ENCODE data around the gene RNF213.
A peak's percentile ranks its signal among the peaks of the same experiment; 100 is the strongest.

Gene RNF213

DNA sequence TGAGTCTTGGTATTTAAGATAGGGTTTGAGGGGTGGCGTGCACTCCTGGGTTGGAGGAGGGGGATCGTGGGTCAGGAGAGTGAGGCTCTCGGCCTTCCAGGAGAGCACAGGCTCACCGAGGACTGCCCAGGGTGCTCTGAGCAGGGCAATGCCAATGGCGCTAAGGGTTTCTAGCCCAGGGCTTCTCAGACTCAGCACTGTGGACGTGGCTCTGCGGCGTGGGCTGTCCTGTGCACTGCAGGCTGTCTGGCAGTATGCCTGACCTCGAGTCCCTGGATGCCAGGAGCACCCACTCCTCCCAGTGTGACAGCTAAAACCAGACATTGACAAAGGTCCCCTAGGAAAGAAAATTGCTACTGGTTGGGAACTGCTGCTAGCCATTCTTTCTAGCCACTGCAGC, 117.1 kb downstream of the RNF213 start:
- H3K9me3 ChIP-seq (ENCODE audit: control insufficient read depth, insufficient read depth, low read depth, low read length): no peaks in the 10 kb centered on the region
- H3K27me3 ChIP-seq (ENCODE audit: control insufficient read depth, insufficient read depth, low read length): no peaks in the 10 kb centered on the region
- no peak overlapping the region for H3K27ac ChIP-seq (ENCODE audit: low read depth, low read length)
- H3K4me1 ChIP-seq (ENCODE audit: control insufficient read depth, insufficient read depth, low read length): peaks cover 6% of the 10 kb centered on the region
- H3K36me3 ChIP-seq (ENCODE audit: control insufficient read depth, insufficient read depth, low read length): peaks cover 92% of the 10 kb centered on the region
- H3K9ac ChIP-seq (ENCODE audit: low read length): no peak overlapping the region
- H3K4me3 ChIP-seq (ENCODE audit: low read depth, low read length): no peak overlapping the region

DNA sequence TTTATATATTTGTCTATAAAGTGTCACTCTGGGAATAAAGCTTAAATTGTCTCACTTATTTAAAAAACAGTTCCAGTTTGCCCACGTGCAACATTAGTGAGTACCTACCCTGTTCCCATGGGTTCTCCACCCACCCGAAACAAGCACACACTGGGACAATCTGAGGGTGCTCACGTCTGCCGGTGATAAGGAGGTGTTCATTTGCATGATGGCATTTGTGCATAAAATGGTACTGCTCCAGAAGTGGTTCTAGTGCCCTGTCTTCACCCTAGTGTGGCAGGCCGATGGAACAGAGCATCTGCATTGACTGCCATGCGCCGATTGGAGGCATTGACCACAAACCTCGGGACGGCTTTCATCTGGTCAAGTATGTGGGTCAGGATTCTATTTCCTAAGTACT, 118.7 kb downstream of the RNF213 start:
- Histone ChIP-seq H3K9ac (ENCODE audit: low read length) (no peak overlapping the region), H3K4me1 (ENCODE audit: control insufficient read depth, insufficient read depth, low read length) (peaks cover 6% of the 10 kb centered on the region), H3K27me3 (ENCODE audit: control insufficient read depth, insufficient read depth, low read length) (no peaks in the 10 kb centered on the region), H3K36me3 (ENCODE audit: control insufficient read depth, insufficient read depth, low read length) (peaks cover 95% of the 10 kb centered on the region), H3K27ac (ENCODE audit: low read depth, low read length) (no peak overlapping the region), H3K4me3 (ENCODE audit: low read depth, low read length) (no peak overlapping the region), H3K9me3 (ENCODE audit: control insufficient read depth, insufficient read depth, low read depth, low read length) (no peaks in the 10 kb centered on the region)

DNA sequence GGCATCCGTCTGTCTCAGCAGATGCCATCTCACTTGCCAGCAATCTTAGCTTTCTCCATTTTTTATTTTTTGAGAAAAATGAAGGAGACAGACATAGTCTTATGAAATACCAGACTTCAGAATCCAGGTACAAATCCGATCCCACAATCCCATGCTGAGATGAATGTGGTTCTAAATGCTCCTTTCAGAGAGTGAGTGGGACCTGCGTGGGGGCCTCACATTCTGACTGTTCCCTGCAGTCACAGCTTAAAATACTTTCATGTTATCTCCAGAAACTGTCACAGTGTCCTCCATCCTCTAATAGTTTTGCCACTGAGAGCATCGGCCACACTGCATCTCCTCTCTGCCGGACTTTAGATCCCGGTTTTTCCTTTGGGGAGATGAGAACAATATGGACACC, 119.4 kb downstream of the RNF213 start:
- Histone ChIP-seq H3K9ac (ENCODE audit: low read length) (no peak overlapping the region), H3K27ac (ENCODE audit: low read depth, low read length) (no peak overlapping the region), H3K9me3 (ENCODE audit: control insufficient read depth, insufficient read depth, low read depth, low read length) (no peaks in the 10 kb centered on the region), H3K27me3 (ENCODE audit: control insufficient read depth, insufficient read depth, low read length) (no peaks in the 10 kb centered on the region), H3K4me1 (ENCODE audit: control insufficient read depth, insufficient read depth, low read length) (peaks cover under 1% of the 10 kb centered on the region; the same call in 1 of the 2 replicates), H3K36me3 (ENCODE audit: control insufficient read depth, insufficient read depth, low read length) (peaks cover 95% of the 10 kb centered on the region), H3K4me3 (ENCODE audit: low read depth, low read length) (no peak overlapping the region)

DNA sequence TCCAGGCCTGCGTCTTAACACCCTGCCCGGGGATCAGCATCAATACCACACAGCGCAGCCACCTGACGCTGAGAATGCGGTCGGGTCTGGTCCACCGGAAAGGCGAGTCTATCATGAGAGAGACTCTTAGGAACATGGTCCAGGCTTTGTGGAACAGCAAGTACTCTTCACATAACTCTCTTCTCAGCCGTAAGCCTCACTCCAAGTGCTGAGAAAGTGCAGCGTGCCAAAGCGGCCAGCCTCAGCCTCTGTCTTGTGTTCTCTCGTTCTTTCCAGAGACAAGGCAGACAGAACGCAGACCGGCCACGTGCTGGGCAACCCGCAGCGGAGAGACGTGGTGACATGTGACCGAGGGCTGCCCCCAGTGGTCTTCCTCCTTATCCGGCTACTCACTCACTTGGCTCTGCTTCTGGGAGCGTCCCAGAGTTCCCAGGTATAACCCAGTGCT, 119.9 kb downstream of the RNF213 start:
- Histone ChIP-seq H3K27ac (ENCODE audit: low read depth, low read length) (no peak overlapping the region), H3K36me3 (ENCODE audit: control insufficient read depth, insufficient read depth, low read length) (peaks cover 98% of the 10 kb centered on the region)

DNA sequence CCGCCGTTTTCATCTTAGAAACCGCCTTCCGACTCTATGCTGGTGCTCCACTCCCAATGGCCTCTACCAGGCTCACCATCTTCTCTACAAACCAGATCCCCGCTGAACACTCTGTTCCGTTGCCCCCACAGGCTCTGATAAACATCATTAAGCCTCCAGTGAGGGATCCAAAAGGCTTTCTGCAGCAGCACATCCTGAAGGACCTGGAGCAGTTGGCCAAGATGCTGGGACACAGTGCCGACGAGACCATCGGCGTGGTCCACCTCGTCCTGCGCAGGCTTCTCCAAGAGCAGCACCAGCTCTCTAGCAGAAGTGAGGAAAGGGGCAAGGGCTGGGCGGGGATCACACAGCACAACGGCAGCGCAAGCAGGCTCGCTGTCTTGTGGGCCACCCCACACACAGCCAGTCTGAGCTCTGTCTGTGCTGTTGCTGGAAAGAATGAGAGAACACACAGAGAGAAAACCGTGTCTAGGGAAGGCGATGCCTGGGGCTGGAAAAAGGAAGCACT, 120.8 kb downstream of the RNF213 start:
- Histone ChIP-seq H3K4me1 (ENCODE audit: control insufficient read depth, insufficient read depth, low read length) (no peaks in the 10 kb centered on the region), H3K36me3 (ENCODE audit: control insufficient read depth, insufficient read depth, low read length) (peaks cover 98% of the 10 kb centered on the region), H3K27ac (ENCODE audit: low read depth, low read length) (no peak overlapping the region)

More for the DNA sequence above, 119.9 kb downstream of the RNF213 start:
- H3K27me3 ChIP-seq (ENCODE audit: control insufficient read depth, insufficient read depth, low read length): no peaks in the 10 kb centered on the region
- no peak overlapping the region for H3K4me3 ChIP-seq (ENCODE audit: low read depth, low read length)
- H3K4me1 ChIP-seq (ENCODE audit: control insufficient read depth, insufficient read depth, low read length): no peaks in the 10 kb centered on the region
- H3K9ac ChIP-seq (ENCODE audit: low read length): no peak overlapping the region
- H3K9me3 ChIP-seq (ENCODE audit: control insufficient read depth, insufficient read depth, low read depth, low read length): no peaks in the 10 kb centered on the region

DNA sequence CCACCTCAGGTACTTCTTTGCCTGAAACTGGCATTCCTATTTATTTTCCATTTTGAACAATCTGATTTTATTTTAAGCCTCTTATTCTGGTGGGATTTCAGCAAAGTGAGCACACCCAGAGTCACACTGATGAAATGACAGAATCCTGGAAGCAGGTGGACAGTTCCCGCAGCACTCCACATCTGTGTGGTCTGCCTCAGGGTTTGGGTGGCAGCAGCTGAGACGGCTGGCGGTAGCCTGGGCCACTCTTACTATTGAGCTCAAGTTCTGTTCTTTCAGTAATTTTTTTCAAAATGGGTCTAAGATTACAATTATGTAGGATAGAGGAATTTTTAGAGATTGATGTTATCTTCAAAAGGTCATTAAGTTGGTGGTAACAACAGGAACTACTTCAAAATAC, 121.8 kb downstream of the RNF213 start:
- Histone ChIP-seq H3K4me1 (ENCODE audit: control insufficient read depth, insufficient read depth, low read length) (no peaks in the 10 kb centered on the region), H3K27me3 (ENCODE audit: control insufficient read depth, insufficient read depth, low read length) (no peaks in the 10 kb centered on the region), H3K36me3 (ENCODE audit: control insufficient read depth, insufficient read depth, low read length) (peaks cover 98% of the 10 kb centered on the region), H3K27ac (ENCODE audit: low read depth, low read length) (no peak overlapping the region), H3K9ac (ENCODE audit: low read length) (no peak overlapping the region), H3K4me3 (ENCODE audit: low read depth, low read length) (no peak overlapping the region), H3K9me3 (ENCODE audit: control insufficient read depth, insufficient read depth, low read depth, low read length) (no peaks in the 10 kb centered on the region)

More for the DNA sequence above, 120.8 kb downstream of the RNF213 start:
- Histone ChIP-seq H3K9ac (ENCODE audit: low read length) (no peak overlapping the region), H3K27me3 (ENCODE audit: control insufficient read depth, insufficient read depth, low read length) (no peaks in the 10 kb centered on the region), H3K4me3 (ENCODE audit: low read depth, low read length) (no peak overlapping the region), H3K9me3 (ENCODE audit: control insufficient read depth, insufficient read depth, low read depth, low read length) (no peaks in the 10 kb centered on the region)

DNA sequence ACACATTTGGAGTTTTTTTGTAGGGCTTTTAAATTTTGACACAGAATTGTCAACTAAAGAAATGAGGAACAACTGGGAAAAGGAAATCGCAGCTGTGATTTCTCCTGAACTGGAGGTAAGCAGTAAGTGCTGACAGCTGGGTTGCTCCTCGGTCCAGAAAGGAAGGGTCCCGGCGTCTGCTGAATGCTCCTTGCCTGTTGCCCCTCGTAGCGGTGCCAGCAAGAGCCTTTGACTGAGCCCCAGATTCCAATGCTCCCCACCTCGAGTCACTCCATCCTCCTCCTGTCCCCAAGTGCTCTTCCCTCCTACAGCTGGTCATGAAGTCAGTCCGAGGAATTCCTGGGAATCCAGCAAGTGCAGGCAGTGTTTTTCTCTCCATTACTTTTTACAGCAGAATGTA, 122.3 kb downstream of the RNF213 start:
- H3K36me3 ChIP-seq (ENCODE audit: control insufficient read depth, insufficient read depth, low read length): peaks cover 96% of the 10 kb centered on the region

DNA sequence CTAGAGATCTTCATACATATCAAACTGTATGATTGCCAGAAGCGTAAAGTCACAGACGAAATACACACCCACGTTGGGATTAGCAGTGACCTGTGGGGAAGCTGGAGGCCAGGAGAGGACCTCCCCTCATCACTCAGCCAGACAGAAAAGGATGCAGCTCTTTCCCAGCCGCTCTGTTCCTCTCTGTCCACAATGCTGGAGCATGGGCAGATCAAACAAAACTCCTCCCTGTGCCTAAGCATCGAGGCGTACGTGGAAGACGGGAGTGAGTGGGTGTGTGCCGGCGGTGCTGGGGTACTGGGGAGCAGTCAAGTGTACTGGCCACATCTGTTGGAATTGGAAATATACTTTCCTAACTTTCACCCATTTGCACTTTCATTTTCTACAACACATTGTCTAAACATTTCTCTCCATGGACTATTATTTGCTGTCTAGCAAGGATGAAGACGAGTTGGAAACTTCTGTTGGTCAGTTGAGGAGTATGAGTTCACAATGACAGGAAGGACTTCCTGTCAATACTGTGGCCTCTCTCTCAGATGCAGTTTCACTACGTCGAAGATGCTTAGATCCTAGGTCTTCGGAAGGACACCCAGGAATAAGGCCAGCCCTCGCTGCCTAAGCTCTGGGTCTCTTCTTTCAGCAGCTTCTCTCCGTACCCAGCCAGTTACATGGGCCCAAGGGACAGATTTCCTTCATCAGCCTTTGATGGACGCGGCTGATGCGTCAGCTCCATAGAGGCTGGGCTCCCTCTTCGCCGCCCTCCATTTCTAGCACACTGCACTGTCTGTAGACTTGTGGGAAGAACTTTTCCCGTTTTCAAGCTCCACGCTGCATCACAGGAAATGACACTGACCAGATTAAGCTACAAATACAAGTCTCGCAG, 123.7 kb downstream of the RNF213 start:
- no peak overlapping the region for H3K9ac ChIP-seq (ENCODE audit: low read length)
- H3K36me3 ChIP-seq (ENCODE audit: control insufficient read depth, insufficient read depth, low read length): peaks cover 97% of the 10 kb centered on the region
- H3K27ac ChIP-seq (ENCODE audit: low read depth, low read length): no peak overlapping the region
- H3K27me3 ChIP-seq (ENCODE audit: control insufficient read depth, insufficient read depth, low read length): no peaks in the 10 kb centered on the region
- no peaks in the 10 kb centered on the region for H3K9me3 ChIP-seq (ENCODE audit: control insufficient read depth, insufficient read depth, low read depth, low read length)
- H3K4me1 ChIP-seq (ENCODE audit: control insufficient read depth, insufficient read depth, low read length): no peaks in the 10 kb centered on the region
- no peak overlapping the region for H3K4me3 ChIP-seq (ENCODE audit: low read depth, low read length)

More for the DNA sequence above, 122.3 kb downstream of the RNF213 start:
- H3K9me3 ChIP-seq (ENCODE audit: control insufficient read depth, insufficient read depth, low read depth, low read length): no peaks in the 10 kb centered on the region
- H3K27me3 ChIP-seq (ENCODE audit: control insufficient read depth, insufficient read depth, low read length): no peaks in the 10 kb centered on the region
- no peak overlapping the region for H3K4me3 ChIP-seq (ENCODE audit: low read depth, low read length)
- H3K27ac ChIP-seq (ENCODE audit: low read depth, low read length): no peak overlapping the region
- no peak overlapping the region for H3K9ac ChIP-seq (ENCODE audit: low read length)
- H3K4me1 ChIP-seq (ENCODE audit: control insufficient read depth, insufficient read depth, low read length): no peaks in the 10 kb centered on the region

DNA sequence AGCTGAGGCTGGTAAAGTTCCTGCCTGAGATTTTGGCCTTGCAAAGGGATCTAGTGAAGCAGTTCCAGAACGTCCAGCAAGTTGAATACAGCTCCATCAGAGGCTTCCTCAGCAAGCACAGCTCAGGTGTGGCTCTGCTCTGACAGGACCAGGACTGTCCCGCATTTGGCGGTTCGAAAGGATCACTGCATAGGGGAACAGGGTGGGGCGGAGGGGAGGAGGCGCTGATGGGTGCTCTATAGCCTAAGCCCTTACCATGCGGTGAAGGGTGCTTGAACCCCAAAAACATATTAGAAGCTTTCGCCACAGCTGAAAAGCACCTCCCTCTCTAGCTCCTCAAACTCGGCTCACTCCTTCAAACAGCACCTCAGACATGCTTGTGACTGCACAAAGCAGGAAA, 124.4 kb downstream of the RNF213 start:
- no peaks in the 10 kb centered on the region for H3K27me3 ChIP-seq (ENCODE audit: control insufficient read depth, insufficient read depth, low read length)
- peaks cover 97% of the 10 kb centered on the region for H3K36me3 ChIP-seq (ENCODE audit: control insufficient read depth, insufficient read depth, low read length)
- H3K9ac ChIP-seq (ENCODE audit: low read length): peak overlapping the region; percentile 4
- H3K9me3 ChIP-seq (ENCODE audit: control insufficient read depth, insufficient read depth, low read depth, low read length): no peaks in the 10 kb centered on the region
- no peaks in the 10 kb centered on the region for H3K4me1 ChIP-seq (ENCODE audit: control insufficient read depth, insufficient read depth, low read length)
- no peak overlapping the region for H3K27ac ChIP-seq (ENCODE audit: low read depth, low read length)
- no peak overlapping the region for H3K4me3 ChIP-seq (ENCODE audit: low read depth, low read length)

DNA sequence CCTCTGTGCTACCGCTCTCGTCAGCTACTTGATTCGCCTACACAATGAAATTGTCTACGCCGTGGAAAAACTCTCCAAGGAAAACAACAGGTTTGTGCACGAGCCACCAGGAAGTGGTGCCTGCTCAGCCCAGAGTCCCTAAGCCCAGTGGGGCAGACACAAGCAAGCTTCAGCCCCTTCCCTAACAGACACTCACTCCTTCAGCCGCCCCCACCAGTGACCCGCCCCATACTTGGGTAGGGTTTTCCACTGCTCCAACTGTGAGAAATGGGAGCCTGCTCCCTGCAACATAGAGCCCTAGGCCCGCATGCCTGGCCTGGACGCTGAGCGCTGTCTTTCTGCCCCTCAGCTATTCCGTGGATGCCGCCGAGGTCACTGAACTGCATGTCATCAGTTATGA, 125.7 kb downstream of the RNF213 start:
- Histone ChIP-seq H3K27me3 (ENCODE audit: control insufficient read depth, insufficient read depth, low read length) (no peaks in the 10 kb centered on the region), H3K4me3 (ENCODE audit: low read depth, low read length) (no peak overlapping the region), H3K4me1 (ENCODE audit: control insufficient read depth, insufficient read depth, low read length) (no peaks in the 10 kb centered on the region), H3K27ac (ENCODE audit: low read depth, low read length) (no peak overlapping the region), H3K9me3 (ENCODE audit: control insufficient read depth, insufficient read depth, low read depth, low read length) (no peaks in the 10 kb centered on the region), H3K9ac (ENCODE audit: low read length) (no peak overlapping the region), H3K36me3 (ENCODE audit: control insufficient read depth, insufficient read depth, low read length) (peaks cover 95% of the 10 kb centered on the region)

DNA sequence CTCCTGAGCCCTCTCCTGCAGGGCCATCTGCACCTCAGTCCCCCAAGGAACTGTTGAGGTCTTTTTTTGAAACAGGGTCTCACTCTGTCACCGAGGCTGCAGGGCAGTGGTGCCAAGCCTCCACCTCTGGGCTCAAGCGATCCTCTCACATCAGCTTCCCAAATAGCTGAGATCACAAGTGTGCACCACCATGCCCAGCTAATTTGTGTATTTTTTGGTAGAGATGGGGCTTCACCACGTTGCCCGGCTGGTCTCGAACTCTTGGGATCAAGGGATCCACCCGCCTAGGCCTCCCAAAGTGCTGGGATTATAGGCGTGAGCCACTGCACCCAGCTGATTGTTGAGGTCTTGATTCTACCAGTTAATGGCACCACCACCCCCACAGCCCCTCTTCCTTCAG, 126.4 kb downstream of the RNF213 start:
- Histone ChIP-seq H3K4me1 (ENCODE audit: control insufficient read depth, insufficient read depth, low read length) (no peaks in the 10 kb centered on the region), H3K4me3 (ENCODE audit: low read depth, low read length) (no peak overlapping the region), H3K36me3 (ENCODE audit: control insufficient read depth, insufficient read depth, low read length) (peaks cover 94% of the 10 kb centered on the region), H3K27ac (ENCODE audit: low read depth, low read length) (no peak overlapping the region), H3K9ac (ENCODE audit: low read length) (no peak overlapping the region), H3K9me3 (ENCODE audit: control insufficient read depth, insufficient read depth, low read depth, low read length) (no peaks in the 10 kb centered on the region), H3K27me3 (ENCODE audit: control insufficient read depth, insufficient read depth, low read length) (no peaks in the 10 kb centered on the region)

All from HUES6 (cell line).